Sigmoid colon (tissue), 7 donors: ENCODE data around the gene MATN4. TPM values are rescaled to one million over a fixed set of nuclear protein-coding genes. Genes with fewer than 3 reads are reported as not detected.

Experiments used
- DNase-seq: peaks from one replicate; pipeline ENCODE4 v3.0.0-alpha.2; 2019
- H3K27ac ChIP-seq, 4 donors: fragments of 200-600 bp; sonication (generic); one replicate each; pipeline ENCODE4 v1.5.1; 2016 to 2019; ENCODE audit warnings: mild to moderate bottlenecking in 1 of 4
- H3K27me3 ChIP-seq, 3 donors: fragments of 200-600 bp; sonication (generic); one replicate each; pipeline ENCODE4 v1.5.1; 2019; ENCODE audit warnings: mild to moderate bottlenecking in 1 of 3
- H3K36me3 ChIP-seq, 4 donors: fragments of 200-600 bp; sonication (generic); one replicate each; pipeline ENCODE4 v1.5.1; 2016 to 2019
- H3K4me1 ChIP-seq, 4 donors: fragments of 200-600 bp; sonication (generic); one replicate each; pipeline ENCODE4 v1.5.1; 2017 to 2019
- H3K4me3 ChIP-seq, 4 donors: fragments of 200-600 bp; sonication (generic); one replicate each; pipeline ENCODE4 v1.5.1; 2017 to 2019; ENCODE audit warnings: mild to moderate bottlenecking in 2 of 4, moderate library complexity in 1 of 4
- H3K9me3 ChIP-seq, 4 donors: fragments of 200-600 bp in 3 of 4; sonication (generic) in 3 of 4; one replicate each; pipeline versions ENCODE4 v1.5.1 to v1.6.1; 2013 to 2019
- EP300 ChIP-seq, 4 donors: sonication (generic); formaldehyde crosslinking; IDR thresholded peaks; one replicate each; pipeline ENCODE4 v1.6.1; 2017; ENCODE audit warnings: antibody characterized with exemption in 4 of 4
- POLR2A ChIP-seq, 2 donors: fragments of 450-650 bp; IDR thresholded peaks; one replicate each; pipeline ENCODE4 v1.6.1; 2016; ENCODE audit warnings: antibody characterized with exemption in 2 of 2, mild to moderate bottlenecking in 2 of 2, moderate library complexity in 2 of 2
- POLR2AphosphoS5 ChIP-seq, 4 donors: sonication (generic); formaldehyde crosslinking; IDR thresholded peaks; one replicate each; pipeline ENCODE4 v1.6.1; 2017; ENCODE audit warnings: antibody characterized with exemption in 4 of 4
- WGBS, 2 donors: extraction: QIAGEN DNeasy Blood & Tissue Kit; methylation state at CpG; one replicate each; pipeline ENCODE4 v1.1.7; 2013; 5-methylcytosine and 5-hydroxymethylcytosine counted together
- intact Hi-C: fragments of 100-400 bp; cut with DNase I; formaldehyde crosslinking; loops from one replicate; pipeline ENCODE4 v1.15.1; 2023
- polyA plus RNA-seq, 3 donors: library from polyadenylated mRNA; stranded (reverse); fragments of 200-250 nt; gene quantifications; one replicate each; pipeline ENCODE4 v1.2.3, GENCODE V29; 2013
- total RNA-seq, 4 donors: library from RNA; depleted of rRNA; stranded (reverse); fragments of >200 nt; gene quantifications; one replicate each; pipeline ENCODE4 v1.1.0, GENCODE V29; 2016
- TF ChIP-seq, protein P1 (sequence below), 4 experiments: fragments of 450-650 bp in 3 of 4; fragments of 200-600 bp in 1 of 4; IDR thresholded peaks; one replicate each; pipeline ENCODE4 v1.5.1; 2016 to 2019; ENCODE audit warnings: antibody characterized with exemption in 4 of 4, mild to moderate bottlenecking in 3 of 4, moderate library complexity in 2 of 4
- donor health status: healthy with polysubstance abuse.
- donor health status: Bipolar disorder and iron deficiency.
- donor health status: healthy.

MATN4 gene
- total and polyA plus RNA-seq, 7 donors, result 0.17 TPM; not detected in 6

DNA sequence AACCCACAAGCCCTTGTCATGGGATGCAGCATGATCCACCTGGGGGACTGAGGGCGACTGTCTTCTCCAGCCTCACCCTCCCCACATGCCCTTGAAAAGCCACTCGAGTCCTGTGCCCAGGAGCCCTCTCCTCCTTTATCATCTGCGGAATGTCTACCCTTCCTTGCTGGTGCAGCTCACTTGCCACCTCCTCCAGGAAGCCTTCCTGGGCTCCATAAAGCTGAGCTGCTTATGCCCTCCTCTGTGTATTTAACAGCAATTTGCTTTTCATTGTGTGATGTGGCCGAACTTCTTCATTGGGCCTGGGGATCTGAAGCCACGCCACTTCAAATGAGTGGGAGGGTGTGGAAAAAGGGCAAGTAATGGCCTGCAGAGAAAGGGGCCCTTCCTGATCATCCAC lies 19.2 kb downstream of the MATN4 start:
- no peak overlapping the region for H3K4me3 ChIP-seq
- intact Hi-C loops, result no loop called here
- WGBS, 2 donors, result 88 to 90% methylated on average over 5 of the region's 5 CpGs
- H3K9me3 ChIP-seq, result no peaks in the 10 kb centered on the region
- peaks cover 0 to 13% (median 0%) of the 10 kb centered on the region in 3 donors for H3K27me3 ChIP-seq
- H3K36me3 ChIP-seq, result no peaks in the 10 kb centered on the region
- DNase-seq, result no peak
- no peak overlapping the region for H3K27ac ChIP-seq
- H3K4me1 ChIP-seq, result peaks cover 0 to 19% (median 9%) of the 10 kb centered on the region in 4 donors
- TF ChIP-seq POLR2A (IDR thresholded peaks at IDR 0.05) (no peak), EP300 (IDR thresholded peaks at IDR 0.05) (no peak), POLR2AphosphoS5 (IDR thresholded peaks at IDR 0.05) (no peak)
- TF ChIP-seq, protein P1, sequence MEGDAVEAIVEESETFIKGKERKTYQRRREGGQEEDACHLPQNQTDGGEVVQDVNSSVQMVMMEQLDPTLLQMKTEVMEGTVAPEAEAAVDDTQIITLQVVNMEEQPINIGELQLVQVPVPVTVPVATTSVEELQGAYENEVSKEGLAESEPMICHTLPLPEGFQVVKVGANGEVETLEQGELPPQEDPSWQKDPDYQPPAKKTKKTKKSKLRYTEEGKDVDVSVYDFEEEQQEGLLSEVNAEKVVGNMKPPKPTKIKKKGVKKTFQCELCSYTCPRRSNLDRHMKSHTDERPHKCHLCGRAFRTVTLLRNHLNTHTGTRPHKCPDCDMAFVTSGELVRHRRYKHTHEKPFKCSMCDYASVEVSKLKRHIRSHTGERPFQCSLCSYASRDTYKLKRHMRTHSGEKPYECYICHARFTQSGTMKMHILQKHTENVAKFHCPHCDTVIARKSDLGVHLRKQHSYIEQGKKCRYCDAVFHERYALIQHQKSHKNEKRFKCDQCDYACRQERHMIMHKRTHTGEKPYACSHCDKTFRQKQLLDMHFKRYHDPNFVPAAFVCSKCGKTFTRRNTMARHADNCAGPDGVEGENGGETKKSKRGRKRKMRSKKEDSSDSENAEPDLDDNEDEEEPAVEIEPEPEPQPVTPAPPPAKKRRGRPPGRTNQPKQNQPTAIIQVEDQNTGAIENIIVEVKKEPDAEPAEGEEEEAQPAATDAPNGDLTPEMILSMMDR (IDR thresholded peaks at IDR 0.05), result no peak

DNA sequence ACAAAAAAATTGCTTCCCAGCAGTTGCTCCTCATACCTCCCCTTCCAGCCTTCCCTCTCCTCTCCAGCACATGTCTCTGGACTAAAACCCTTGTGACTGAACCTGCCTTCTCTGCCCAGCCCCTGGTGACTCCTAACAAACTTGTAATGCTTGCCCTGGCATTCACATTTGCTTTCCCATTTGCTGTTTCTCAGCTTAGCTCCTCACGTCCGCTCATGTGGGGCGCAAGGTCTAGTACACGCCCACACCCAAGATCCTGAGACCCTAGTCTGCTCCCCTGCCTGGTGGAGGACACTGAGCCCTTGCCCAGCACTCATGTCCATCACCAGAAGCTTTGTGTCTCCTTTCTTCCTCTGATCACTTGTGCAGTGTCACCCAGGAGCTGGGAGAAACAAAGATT lies 19.7 kb downstream of the MATN4 start:
- 85% methylated on average over 4 of the region's 4 CpGs for whole genome bisulfite sequencing, 2 donors
- TF ChIP-seq POLR2AphosphoS5 (IDR thresholded peaks at IDR 0.05) (no peak), POLR2A (IDR thresholded peaks at IDR 0.05) (no peak), EP300 (IDR thresholded peaks at IDR 0.05) (no peak)
- TF ChIP-seq, protein P1 (IDR thresholded peaks at IDR 0.05), result no peak
- no peaks in the 10 kb centered on the region for H3K36me3 ChIP-seq
- intact Hi-C loops, result no loop called here
- H3K27me3 ChIP-seq, result peaks cover 0 to 9% (median 0%) of the 10 kb centered on the region in 3 donors
- no peak overlapping the region for H3K27ac ChIP-seq
- H3K4me3 ChIP-seq, result no peak overlapping the region
- H3K9me3 ChIP-seq, result no peaks in the 10 kb centered on the region
- H3K4me1 ChIP-seq, result peaks cover 0 to 14% (median 6%) of the 10 kb centered on the region in 4 donors
- no peak for DNase-seq

DNA sequence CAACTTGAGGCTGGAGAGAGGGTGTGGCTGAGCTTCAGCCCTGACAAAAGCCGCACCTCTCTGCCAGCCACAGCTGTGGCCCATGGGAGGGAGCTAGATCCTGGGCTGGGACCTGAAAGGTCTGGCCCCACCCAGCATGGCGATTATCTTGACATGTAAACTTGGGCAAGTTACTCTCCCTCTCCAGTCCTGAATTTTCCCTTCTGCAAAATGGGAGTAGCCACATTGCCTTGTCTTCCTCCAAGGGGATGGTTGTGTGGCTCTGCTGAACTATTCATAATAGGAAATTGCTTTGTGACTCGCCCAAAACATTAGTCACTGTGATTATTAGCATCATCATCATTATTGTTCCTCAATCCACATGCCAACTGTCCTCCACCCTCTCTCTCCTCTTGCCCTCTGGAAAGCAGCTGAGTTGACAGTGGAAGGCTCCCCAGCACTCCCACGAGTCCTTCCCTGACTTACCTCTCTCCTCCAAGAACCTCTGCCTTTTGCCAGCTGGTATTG lies 24.5 kb downstream of the MATN4 start:
- Histone ChIP-seq H3K9me3 (no peaks in the 10 kb centered on the region), H3K27ac (no peak overlapping the region), H3K36me3 (no peaks in the 10 kb centered on the region), H3K27me3 (peaks cover 0 to 3% (median 0%) of the 10 kb centered on the region in 3 donors), H3K4me1 (no peaks in the 10 kb centered on the region), H3K4me3 (no peak overlapping the region)
- WGBS, 2 donors, result 43 to 57% methylated on average over 4 of the region's 4 CpGs
- no peak for TF ChIP-seq POLR2A (IDR thresholded peaks at IDR 0.05)
- no peak for TF ChIP-seq EP300 (IDR thresholded peaks at IDR 0.05)
- TF ChIP-seq, protein P1 (IDR thresholded peaks at IDR 0.05), result no peak
- no peak for TF ChIP-seq POLR2AphosphoS5 (IDR thresholded peaks at IDR 0.05)
- DNase-seq, result no peak
- intact Hi-C loops, result no loop called here

DNA sequence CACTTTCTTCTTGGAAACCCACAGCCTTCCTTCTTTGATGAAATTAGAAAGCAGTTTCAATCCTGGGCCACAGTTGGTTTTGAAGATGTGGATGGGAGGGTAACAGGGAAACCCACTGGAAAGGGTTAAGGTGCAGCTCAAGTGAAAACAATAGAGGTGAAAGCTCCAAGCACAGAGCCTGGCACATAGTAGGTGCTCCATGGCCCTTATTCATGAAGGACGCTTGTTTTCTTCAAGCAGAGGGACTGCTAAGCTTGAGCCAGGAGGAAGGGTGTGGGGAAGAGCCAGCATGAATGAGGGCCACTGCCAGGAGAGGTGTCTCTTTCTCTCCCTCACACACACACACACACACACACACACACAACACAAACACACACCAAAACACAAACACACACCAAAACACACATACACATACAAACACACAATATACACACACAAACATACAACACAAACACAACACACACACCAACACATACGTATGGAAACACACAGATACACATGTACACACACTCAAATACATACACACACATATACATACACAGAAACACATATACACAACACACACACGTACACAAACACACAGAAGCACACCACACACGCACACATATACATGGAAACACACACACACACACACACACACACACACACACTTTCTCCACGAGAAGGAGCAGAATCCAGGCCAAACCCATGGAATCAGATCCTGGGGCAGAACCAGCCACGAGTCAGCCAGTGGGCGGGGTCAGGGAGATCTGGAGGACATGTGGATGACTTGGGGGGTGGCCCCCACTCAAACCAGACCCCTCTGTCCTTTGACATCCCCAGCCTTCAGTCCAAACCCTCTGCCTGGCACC lies 25.2 kb downstream of the MATN4 start:
- Histone ChIP-seq H3K4me1 (no peaks in the 10 kb centered on the region), H3K4me3 (no peak overlapping the region), H3K27me3 (peaks cover 0 to 3% (median 0%) of the 10 kb centered on the region in 3 donors), H3K9me3 (no peaks in the 10 kb centered on the region), H3K27ac (no peak overlapping the region), H3K36me3 (no peaks in the 10 kb centered on the region)
- intact Hi-C loops, result no loop called here
- DNase-seq, result no peak
- WGBS, 2 donors, result 64 to 73% methylated on average over 7 of the region's 7 CpGs
- TF ChIP-seq, protein P1 (IDR thresholded peaks at IDR 0.05), result no peak
- TF ChIP-seq POLR2A (IDR thresholded peaks at IDR 0.05), result no peak
- TF ChIP-seq POLR2AphosphoS5 (IDR thresholded peaks at IDR 0.05), result no peak
- TF ChIP-seq EP300 (IDR thresholded peaks at IDR 0.05), result no peak
